Liver (tissue), 9 donors: Measurements from ENCODE around the gene RASAL2. TPM values are rescaled to one million over a fixed set of nuclear protein-coding genes. Genes with fewer than 3 reads are reported as not detected.

ENCODE experiments used
- DNase-seq: peaks from one replicate; pipeline ENCODE4 v3.0.0-alpha.2; 2017; ENCODE audit warnings: low spot score
- H3K27ac ChIP-seq, 2 donors: one replicate each; pipeline ENCODE4 v1.7.0; 2013; ENCODE audit warnings: inconsistent platforms in 2 of 2, low read length in 2 of 2, control low read depth in 1 of 2, low read depth in 1 of 2, mild to moderate bottlenecking in 1 of 2
- H3K27me3 ChIP-seq, 4 donors: one replicate each; pipeline versions ENCODE4 v1.6.1 to v1.7.0; 2013; ENCODE audit warnings: low read length in 3 of 4, inconsistent platforms in 1 of 4, mild to moderate bottlenecking in 1 of 4, moderate library complexity in 1 of 4; ENCODE audit not compliant: control insufficient read depth in 4 of 4, insufficient read depth in 4 of 4
- H3K36me3 ChIP-seq, 4 donors: one replicate each; pipeline versions ENCODE4 v1.6.1 to v1.7.0; 2013; ENCODE audit warnings: low read length in 3 of 4, mild to moderate bottlenecking in 3 of 4, low read depth in 1 of 4, moderate library complexity in 1 of 4; ENCODE audit not compliant: control insufficient read depth in 4 of 4, insufficient read depth in 3 of 4
- H3K4me1 ChIP-seq, 4 donors: one replicate each; pipeline versions ENCODE4 v1.6.1 to v1.7.0; 2013; ENCODE audit warnings: low read length in 3 of 4, mild to moderate bottlenecking in 3 of 4, moderate library complexity in 1 of 4; ENCODE audit not compliant: control insufficient read depth in 4 of 4, insufficient read depth in 4 of 4
- H3K4me3 ChIP-seq, 3 donors: one replicate each; pipeline versions ENCODE4 v1.6.1 to v1.7.0; 2013; ENCODE audit warnings: low read length in 3 of 3, control low read depth in 1 of 3, low read depth in 1 of 3, mild to moderate bottlenecking in 1 of 3
- H3K9ac ChIP-seq, 2 donors: one replicate each; pipeline ENCODE4 v1.7.0; 2013; ENCODE audit warnings: low read length in 2 of 2, mild to moderate bottlenecking in 2 of 2, moderate library complexity in 2 of 2, control low read depth in 1 of 2, low read depth in 1 of 2
- H3K9me3 ChIP-seq, 4 donors: one replicate each; pipeline versions ENCODE4 v1.6.1 to v1.7.0; 2013; ENCODE audit warnings: low read length in 3 of 4; ENCODE audit not compliant: control insufficient read depth in 4 of 4
- CTCF ChIP-seq: fragments of 150-350 bp; IDR thresholded peaks from 2 replicates; pipeline ENCODE4 v1.5.1; 2017; ENCODE audit warnings: improper control_type of control experiment, low read depth, low read length; ENCODE audit not compliant: missing input control
- EGR1 ChIP-seq, 2 donors: IDR thresholded peaks; 2 replicates each; pipeline ENCODE4 v1.6.1; 2016 to 2018; ENCODE audit warnings: antibody characterized with exemption in 2 of 2, low read depth in 2 of 2
- FOXA1 ChIP-seq: IDR thresholded peaks from 2 replicates; pipeline ENCODE4 v1.6.1; 2016; ENCODE audit warnings: antibody characterized with exemption
- GABPA ChIP-seq, 2 donors: IDR thresholded peaks in 1 of 2; conservative IDR thresholded peaks in 1 of 2; 2 replicates each; pipeline ENCODE4 v1.6.1; 2016; ENCODE audit warnings: antibody characterized with exemption in 2 of 2, mild to moderate bottlenecking in 1 of 2, moderate library complexity in 1 of 2
- HNF4A ChIP-seq, 2 donors: conservative IDR thresholded peaks; 2 replicates each; pipeline ENCODE4 v1.6.1; 2016; ENCODE audit warnings: antibody characterized with exemption in 2 of 2, mild to moderate bottlenecking in 2 of 2
- HNF4G ChIP-seq: IDR thresholded peaks from 2 replicates; pipeline ENCODE4 v1.6.1; 2016; ENCODE audit warnings: antibody characterized with exemption
- JUND ChIP-seq, 2 donors: IDR thresholded peaks; 2 replicates each; pipeline ENCODE4 v1.6.1; 2016; ENCODE audit warnings: antibody characterized with exemption in 2 of 2
- RAD21 ChIP-seq, 2 donors: IDR thresholded peaks; 2 replicates each; pipeline ENCODE4 v1.6.1; 2016; ENCODE audit warnings: antibody characterized with exemption in 2 of 2, mild to moderate bottlenecking in 2 of 2
- ZBTB33 ChIP-seq: IDR thresholded peaks from 2 replicates; pipeline ENCODE4 v1.6.1; 2016; ENCODE audit warnings: antibody characterized with exemption
- polyA plus RNA-seq, 2 donors: library from polyadenylated mRNA; stranded (reverse) in 1 of 2; unstranded in 1 of 2; fragments of 200-250 nt in 1 of 2; fragments of >200 nt in 1 of 2; fragmentation: Nextera tagmentation in 1 of 2; extraction: Ambion mirVana in 1 of 2; gene quantifications; one replicate each; pipeline versions ENCODE4 v1.2.1 to v1.2.3, GENCODE V29; 2013 to 2015
- total RNA-seq, 2 donors: library from RNA; depleted of rRNA; stranded (reverse); fragments of >200 nt; gene quantifications; one replicate each; pipeline ENCODE4 v1.2.3, GENCODE V29; 2014
- TF ChIP-seq, protein P1 (sequence below): IDR thresholded peaks from 2 replicates; pipeline ENCODE4 v1.6.1; 2016; ENCODE audit warnings: antibody characterized with exemption, mild to moderate bottlenecking
- TF ChIP-seq, protein P2 (sequence below): IDR thresholded peaks from 2 replicates; pipeline ENCODE4 v1.6.1; 2016; ENCODE audit warnings: antibody characterized with exemption
- TF ChIP-seq, protein P3 (sequence below): IDR thresholded peaks from 2 replicates; pipeline ENCODE4 v1.6.1; 2016; ENCODE audit warnings: antibody characterized with exemption
- donor health status: healthy.
- donor health status: healthy.
- donor health status: healthy.
- donor health status: healthy.
- donor health status: healthy.

Gene RASAL2
- total and polyA plus RNA-seq, 4 donors: 1.8 to 8.1 (median 4.1) TPM

DNA sequence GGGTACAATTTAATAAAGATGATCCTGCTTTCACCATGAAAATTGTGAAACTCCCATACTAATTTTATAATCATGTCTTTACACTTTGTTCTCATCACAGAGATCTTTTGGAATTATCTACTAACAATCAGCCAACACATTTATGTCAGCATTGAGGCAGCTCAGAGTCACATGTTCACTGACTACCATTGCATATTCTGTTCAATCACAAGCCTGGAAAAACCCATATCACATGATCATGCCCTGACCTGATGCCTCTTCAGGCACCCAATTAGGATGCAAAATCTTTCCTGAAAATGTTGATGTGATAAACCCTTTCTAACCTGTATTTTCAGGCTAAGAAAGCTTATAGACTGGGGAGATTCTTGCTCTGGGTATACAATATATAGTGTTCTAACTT, 21.6 kb upstream of the RASAL2 start:
- no peaks in the 10 kb centered on the region for H3K27me3 ChIP-seq
- DNase-seq: no peak
- H3K4me1 ChIP-seq: no peaks in the 10 kb centered on the region
- H3K4me3 ChIP-seq: no peak overlapping the region
- H3K9me3 ChIP-seq: no peaks in the 10 kb centered on the region
- no peak overlapping the region for H3K9ac ChIP-seq
- no peak overlapping the region for H3K27ac ChIP-seq
- TF ChIP-seq RAD21 (IDR thresholded peaks at IDR 0.05): no peak
- no peak for TF ChIP-seq GABPA (IDR thresholded peaks at IDR 0.05 in 1 of 2, conservative IDR thresholded peaks at IDR 0.05 in 1 of 2)
- TF ChIP-seq, protein P1, sequence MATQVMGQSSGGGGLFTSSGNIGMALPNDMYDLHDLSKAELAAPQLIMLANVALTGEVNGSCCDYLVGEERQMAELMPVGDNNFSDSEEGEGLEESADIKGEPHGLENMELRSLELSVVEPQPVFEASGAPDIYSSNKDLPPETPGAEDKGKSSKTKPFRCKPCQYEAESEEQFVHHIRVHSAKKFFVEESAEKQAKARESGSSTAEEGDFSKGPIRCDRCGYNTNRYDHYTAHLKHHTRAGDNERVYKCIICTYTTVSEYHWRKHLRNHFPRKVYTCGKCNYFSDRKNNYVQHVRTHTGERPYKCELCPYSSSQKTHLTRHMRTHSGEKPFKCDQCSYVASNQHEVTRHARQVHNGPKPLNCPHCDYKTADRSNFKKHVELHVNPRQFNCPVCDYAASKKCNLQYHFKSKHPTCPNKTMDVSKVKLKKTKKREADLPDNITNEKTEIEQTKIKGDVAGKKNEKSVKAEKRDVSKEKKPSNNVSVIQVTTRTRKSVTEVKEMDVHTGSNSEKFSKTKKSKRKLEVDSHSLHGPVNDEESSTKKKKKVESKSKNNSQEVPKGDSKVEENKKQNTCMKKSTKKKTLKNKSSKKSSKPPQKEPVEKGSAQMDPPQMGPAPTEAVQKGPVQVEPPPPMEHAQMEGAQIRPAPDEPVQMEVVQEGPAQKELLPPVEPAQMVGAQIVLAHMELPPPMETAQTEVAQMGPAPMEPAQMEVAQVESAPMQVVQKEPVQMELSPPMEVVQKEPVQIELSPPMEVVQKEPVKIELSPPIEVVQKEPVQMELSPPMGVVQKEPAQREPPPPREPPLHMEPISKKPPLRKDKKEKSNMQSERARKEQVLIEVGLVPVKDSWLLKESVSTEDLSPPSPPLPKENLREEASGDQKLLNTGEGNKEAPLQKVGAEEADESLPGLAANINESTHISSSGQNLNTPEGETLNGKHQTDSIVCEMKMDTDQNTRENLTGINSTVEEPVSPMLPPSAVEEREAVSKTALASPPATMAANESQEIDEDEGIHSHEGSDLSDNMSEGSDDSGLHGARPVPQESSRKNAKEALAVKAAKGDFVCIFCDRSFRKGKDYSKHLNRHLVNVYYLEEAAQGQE: no peak
- no peak for TF ChIP-seq FOXA1
- TF ChIP-seq HNF4G: no peak
- no peak for TF ChIP-seq HNF4A (conservative IDR thresholded peaks at IDR 0.05)
- TF ChIP-seq, protein P2, sequence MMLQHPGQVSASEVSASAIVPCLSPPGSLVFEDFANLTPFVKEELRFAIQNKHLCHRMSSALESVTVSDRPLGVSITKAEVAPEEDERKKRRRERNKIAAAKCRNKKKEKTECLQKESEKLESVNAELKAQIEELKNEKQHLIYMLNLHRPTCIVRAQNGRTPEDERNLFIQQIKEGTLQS: no peak
- TF ChIP-seq CTCF: no peak
- no peak for TF ChIP-seq JUND (IDR thresholded peaks at IDR 0.05)
- no peaks in the 10 kb centered on the region for H3K36me3 ChIP-seq

- DNase-seq: no peak
- H3K4me1 ChIP-seq: no peaks in the 10 kb centered on the region
- no peak overlapping the region for H3K27ac ChIP-seq
- H3K36me3 ChIP-seq: no peaks in the 10 kb centered on the region
- TF ChIP-seq, protein P1: no peak
- TF ChIP-seq ZBTB33 (no peak), EGR1 (IDR thresholded peaks at IDR 0.05; ENCODE audit: low read depth in 2 of 2) (no peak)
- TF ChIP-seq, protein P3, sequence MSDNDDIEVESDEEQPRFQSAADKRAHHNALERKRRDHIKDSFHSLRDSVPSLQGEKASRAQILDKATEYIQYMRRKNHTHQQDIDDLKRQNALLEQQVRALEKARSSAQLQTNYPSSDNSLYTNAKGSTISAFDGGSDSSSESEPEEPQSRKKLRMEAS: no peak
- H3K27me3 ChIP-seq: no peaks in the 10 kb centered on the region
- H3K9me3 ChIP-seq: no peaks in the 10 kb centered on the region
- H3K9ac ChIP-seq: no peak overlapping the region
- H3K4me3 ChIP-seq: no peak overlapping the region
Observed at GRCh38 chr1:178075333-178075732, 18.6 kb upstream of the RASAL2 start.
